ENCODE results near the gene EFNA3. TPM values are rescaled to one million over a fixed set of nuclear protein-coding genes. Genes with fewer than 3 reads are reported as not detected.

The EFNA3 gene
- total and polyA plus RNA-seq, 9 of the 15 experiments (the other 6 are each of a cell fraction or from before 2014, with no cell fraction given), result 0.59 to 7.9 (median 4.7) TPM

GRCh38 chr1:155077346-155077745 lies 1.3 kb upstream of the EFNA3 start (continued):
- 0 out of 4 replicates have a peak, but pooled peaks of 1 of the 2 experiments have one; percentile 16 for TF ChIP-seq MAZ (CRISPR knock-in tag; conservative IDR thresholded peaks at IDR 0.05 in 1 of 2, IDR thresholded peaks at IDR 0.05 in 1 of 2)
- peak; percentile 67; the same call in 1 of the 2 replicates for TF ChIP-seq TEAD4 (IDR thresholded peaks at IDR 0.05; ENCODE audit: low read length)
- no peak for TF ChIP-seq TEAD4 (CRISPR knock-in tag; IDR thresholded peaks at IDR 0.05; ENCODE audit: borderline replicate concordance)
- peak; percentile 57; the same call in 1 of the 2 replicates for TF ChIP-seq ARID1B (IDR thresholded peaks at IDR 0.05)
- no peak for TF ChIP-seq ZNF561 (CRISPR knock-in tag; conservative IDR thresholded peaks at IDR 0.05)
- no peak for TF ChIP-seq NBN (IDR thresholded peaks at IDR 0.05; ENCODE audit: low read depth)
- TF ChIP-seq TAL1 (IDR thresholded peaks at IDR 0.05), result peak; percentile 40; the same call in 1 of the 2 replicates
- TF ChIP-seq ZNF133 (CRISPR knock-in tag; IDR thresholded peaks at IDR 0.05), result no peak
- no peak for TF ChIP-seq TAF1 (IDR thresholded peaks at IDR 0.05; ENCODE audit: control insufficient read depth, extremely low read depth, insufficient read depth, low read length, severe bottlenecking)
- no peak for TF ChIP-seq POLR3A (IDR thresholded peaks at IDR 0.05; ENCODE audit: borderline replicate concordance, extremely low read depth, insufficient read depth, insufficient read length)
- TF ChIP-seq HMGXB4 (CRISPR knock-in tag; IDR thresholded peaks at IDR 0.05), result no peak
- TF ChIP-seq CREM (IDR thresholded peaks at IDR 0.05; ENCODE audit: low read depth), result 0 out of 2 replicates have a peak, but pooled peaks have one; percentile 30
- TF ChIP-seq SIX5 (IDR thresholded peaks at IDR 0.05; ENCODE audit: borderline replicate concordance in 1 of 2, insufficient read depth in 1 of 2, low read depth in 1 of 2, low read length in 2 of 2), result no peak
